Measurements from ENCODE around the gene SCN9A.
"Not testable (repeated sequence)": the region's sequence is repeated elsewhere in the genome, so short reads cannot be mapped to it uniquely, and the experiment has no call there.

Gene SCN9A

DNA sequence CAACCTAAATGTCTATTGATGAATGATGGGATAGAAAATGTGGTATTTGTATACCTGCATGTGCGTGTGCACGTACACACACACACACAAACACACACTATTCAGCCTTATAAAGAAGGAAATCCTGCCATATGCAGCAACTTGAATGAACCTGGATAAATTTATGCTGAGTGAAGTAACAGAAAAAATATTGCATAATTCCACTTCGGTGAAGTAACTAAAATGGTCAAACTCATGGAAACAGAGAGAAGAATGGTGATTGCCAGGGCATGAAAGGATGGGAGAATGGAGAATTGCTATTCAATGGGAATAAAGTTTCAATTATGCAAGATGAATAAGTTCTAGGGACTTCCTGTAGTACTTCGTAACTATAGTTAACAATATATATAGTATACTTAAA, 152.4 kb downstream of the SCN9A start:
- DNase-seq (ENCODE audit: low read depth): no peak
- H3K4me3 ChIP-seq (ENCODE audit: low read length): no peak overlapping the region
- TF ChIP-seq, protein P1, sequence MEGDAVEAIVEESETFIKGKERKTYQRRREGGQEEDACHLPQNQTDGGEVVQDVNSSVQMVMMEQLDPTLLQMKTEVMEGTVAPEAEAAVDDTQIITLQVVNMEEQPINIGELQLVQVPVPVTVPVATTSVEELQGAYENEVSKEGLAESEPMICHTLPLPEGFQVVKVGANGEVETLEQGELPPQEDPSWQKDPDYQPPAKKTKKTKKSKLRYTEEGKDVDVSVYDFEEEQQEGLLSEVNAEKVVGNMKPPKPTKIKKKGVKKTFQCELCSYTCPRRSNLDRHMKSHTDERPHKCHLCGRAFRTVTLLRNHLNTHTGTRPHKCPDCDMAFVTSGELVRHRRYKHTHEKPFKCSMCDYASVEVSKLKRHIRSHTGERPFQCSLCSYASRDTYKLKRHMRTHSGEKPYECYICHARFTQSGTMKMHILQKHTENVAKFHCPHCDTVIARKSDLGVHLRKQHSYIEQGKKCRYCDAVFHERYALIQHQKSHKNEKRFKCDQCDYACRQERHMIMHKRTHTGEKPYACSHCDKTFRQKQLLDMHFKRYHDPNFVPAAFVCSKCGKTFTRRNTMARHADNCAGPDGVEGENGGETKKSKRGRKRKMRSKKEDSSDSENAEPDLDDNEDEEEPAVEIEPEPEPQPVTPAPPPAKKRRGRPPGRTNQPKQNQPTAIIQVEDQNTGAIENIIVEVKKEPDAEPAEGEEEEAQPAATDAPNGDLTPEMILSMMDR (conservative IDR thresholded peaks at IDR 0.05; ENCODE audit: low read length): no peak

GRCh38 chr2:166211079-166211478, 164.7 kb downstream of the SCN9A start:
- no peak for DNase-seq (ENCODE audit: low read depth)
- TF ChIP-seq, protein P1 (conservative IDR thresholded peaks at IDR 0.05; ENCODE audit: low read length): no peak
- no peak overlapping the region for H3K4me3 ChIP-seq (ENCODE audit: low read length)

DNA sequence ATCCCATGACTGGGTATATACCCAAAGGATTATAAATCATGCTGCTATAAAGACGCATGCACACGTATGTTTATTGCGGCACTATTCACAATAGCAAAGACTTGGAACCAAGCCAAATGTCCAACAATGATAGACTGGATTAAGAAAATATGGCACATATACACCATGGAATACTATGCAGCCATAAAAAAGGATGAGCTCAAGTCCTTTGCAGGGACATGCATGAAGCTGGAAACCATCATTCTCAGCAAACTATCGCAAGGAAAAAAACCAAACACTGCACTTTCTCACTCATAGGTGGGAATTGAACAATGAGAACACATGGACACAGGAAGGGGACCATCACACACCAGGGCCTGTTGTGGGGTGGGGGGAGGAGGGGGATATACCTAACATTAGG, 165.8 kb downstream of the SCN9A start:
- DNase-seq (ENCODE audit: low read depth): not testable (repeated sequence)

GRCh38 chr2:166209367-166209766, 166.4 kb downstream of the SCN9A start:
- DNase-seq (ENCODE audit: low read depth); H3K4me3 ChIP-seq (ENCODE audit: low read length): not testable (repeated sequence)

More for the DNA sequence above, 165.8 kb downstream of the SCN9A start:
- not testable (repeated sequence) for H3K4me3 ChIP-seq (ENCODE audit: low read length)

DNA sequence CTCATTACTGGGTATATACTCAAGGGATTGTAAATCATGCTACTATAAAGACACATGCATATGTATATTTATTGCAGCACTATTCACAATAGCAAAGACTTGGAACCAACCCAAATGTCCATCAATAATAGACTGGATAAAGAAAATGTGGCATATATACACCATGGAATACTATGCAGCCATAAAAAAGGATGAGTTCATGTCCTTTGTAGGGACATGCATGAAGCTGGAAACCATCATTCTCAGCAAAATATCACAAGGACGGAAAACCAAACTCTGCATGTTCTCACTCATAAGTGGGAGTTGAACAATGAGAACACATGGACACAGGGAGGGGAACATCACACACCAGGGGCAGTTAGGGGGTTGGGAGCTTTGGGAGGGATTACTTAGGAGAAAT, 169.6 kb downstream of the SCN9A start:
- not testable (repeated sequence) for H3K4me3 ChIP-seq (ENCODE audit: low read length); DNase-seq (ENCODE audit: low read depth)

- no peak overlapping the region for H3K4me3 ChIP-seq (ENCODE audit: low read length)
- TF ChIP-seq, protein P1 (conservative IDR thresholded peaks at IDR 0.05; ENCODE audit: low read length): no peak
- DNase-seq (ENCODE audit: low read depth): no peak
Measured at GRCh38 chr2:166202778-166203177, 173.0 kb downstream of the SCN9A start.

DNA sequence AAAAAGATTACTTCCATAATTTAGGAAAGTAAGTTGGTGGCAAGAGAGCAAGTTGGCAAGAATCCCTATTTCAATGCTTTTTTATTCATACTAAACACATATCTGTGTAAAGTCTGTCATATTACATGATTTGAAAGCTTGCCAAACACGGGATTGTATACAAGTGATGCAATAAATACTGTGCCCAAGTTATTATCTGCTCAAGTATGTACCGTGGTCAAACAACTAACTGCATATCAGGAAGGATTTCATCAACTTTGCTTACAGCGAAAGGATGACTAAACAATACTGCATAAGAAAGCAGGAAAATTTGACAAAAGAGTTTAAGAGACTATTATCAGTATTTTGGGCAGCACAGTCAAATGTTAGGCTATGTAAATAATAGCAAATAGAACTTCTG, 178.3 kb downstream of the SCN9A start:
- H3K4me3 ChIP-seq (ENCODE audit: low read length): no peak overlapping the region
- TF ChIP-seq, protein P1 (conservative IDR thresholded peaks at IDR 0.05; ENCODE audit: low read length): no peak
- DNase-seq (ENCODE audit: low read depth): peak; percentile 9

DNA sequence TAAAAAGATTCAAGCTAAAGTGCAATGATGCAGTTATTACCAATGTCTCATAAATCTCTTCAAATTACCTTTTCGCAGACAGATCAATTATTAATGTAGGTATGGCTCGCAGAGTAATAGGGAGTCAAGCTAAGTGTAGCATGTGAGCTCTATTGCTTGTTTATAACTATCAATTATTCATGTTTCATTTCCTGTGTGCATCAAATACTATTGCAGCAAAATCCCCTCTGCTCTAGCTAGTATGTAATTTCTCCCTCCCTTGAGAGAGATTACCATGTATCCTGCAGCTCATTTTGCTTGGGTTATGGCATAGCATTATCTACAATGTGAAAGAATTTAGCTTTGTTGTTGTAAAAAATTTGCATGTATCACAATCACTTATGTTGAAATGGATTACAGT, 182.3 kb downstream of the SCN9A start:
- no peak for DNase-seq (ENCODE audit: low read depth)
- TF ChIP-seq, protein P1 (conservative IDR thresholded peaks at IDR 0.05; ENCODE audit: low read length): no peak
- no peak overlapping the region for H3K4me3 ChIP-seq (ENCODE audit: low read length)

DNA sequence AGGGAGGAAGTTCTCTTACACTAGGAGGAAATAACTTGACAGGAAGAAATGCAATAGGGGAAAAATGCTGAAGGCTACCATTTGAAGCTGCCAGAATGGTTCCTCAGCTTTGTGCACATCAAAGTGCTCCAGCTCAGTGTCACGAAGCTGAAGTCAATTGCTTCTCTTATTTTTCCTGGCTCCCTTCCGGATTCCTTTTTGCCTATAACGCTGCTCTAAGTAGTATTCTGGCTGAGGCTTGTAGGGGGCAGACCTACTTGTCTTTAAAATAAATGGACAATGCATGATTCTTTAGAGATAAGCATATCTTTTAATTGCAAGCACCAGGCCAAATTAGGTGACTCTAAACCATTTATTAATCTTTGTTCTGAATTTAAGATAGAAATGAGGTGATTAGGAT, 187.7 kb downstream of the SCN9A start:
- TF ChIP-seq, protein P1 (conservative IDR thresholded peaks at IDR 0.05; ENCODE audit: low read length): no peak
- DNase-seq (ENCODE audit: low read depth): no peak
- no peak overlapping the region for H3K4me3 ChIP-seq (ENCODE audit: low read length)

Measured in AG10803 (cell line).